ENCODE measurements around the gene TCF7L1.

Gene TCF7L1

GRCh38 chr2:85215448-85216401 lies 82.5 kb downstream of the TCF7L1 start:
- no peaks in the 10 kb centered on the region for H4K20me1 ChIP-seq
- no peaks in the 10 kb centered on the region for H3K36me3 ChIP-seq
- TF ChIP-seq Cebpa-rat (IDR thresholded peaks at IDR 0.05): no peak
- H3K9me3 ChIP-seq (replicated peaks in 1 of 11): no peaks in the 10 kb centered on the region
- H3K9ac ChIP-seq: no peak overlapping the region
- H3K27ac ChIP-seq: no peak overlapping the region
- no peak overlapping the region for H3K4me3 ChIP-seq
- no peaks in the 10 kb centered on the region for H3K27me3 ChIP-seq
- no peak overlapping the region for H3K4me2 ChIP-seq
- H3K4me1 ChIP-seq: peaks cover 0 to 11% (median 9%) of the 10 kb centered on the region in 10 experiments; a peak in 18 of 20 replicates

- Histone ChIP-seq H3K27ac (no peak overlapping the region), H3K27me3 (no peaks in the 10 kb centered on the region), H3K4me3 (no peak overlapping the region), H3K4me1 (peaks cover 0 to 11% (median 9%) of the 10 kb centered on the region in 10 experiments; a peak in 18 of 20 replicates), H4K20me1 (no peaks in the 10 kb centered on the region), H3K9ac (no peak overlapping the region), H3K4me2 (no peak overlapping the region), H3K36me3 (no peaks in the 10 kb centered on the region), H3K9me3 (replicated peaks in 1 of 11) (no peaks in the 10 kb centered on the region)
- TF ChIP-seq Cebpa-rat (IDR thresholded peaks at IDR 0.05): no peak
Measured at GRCh38 chr2:85216927-85217326, 83.7 kb downstream of the TCF7L1 start.

DNA sequence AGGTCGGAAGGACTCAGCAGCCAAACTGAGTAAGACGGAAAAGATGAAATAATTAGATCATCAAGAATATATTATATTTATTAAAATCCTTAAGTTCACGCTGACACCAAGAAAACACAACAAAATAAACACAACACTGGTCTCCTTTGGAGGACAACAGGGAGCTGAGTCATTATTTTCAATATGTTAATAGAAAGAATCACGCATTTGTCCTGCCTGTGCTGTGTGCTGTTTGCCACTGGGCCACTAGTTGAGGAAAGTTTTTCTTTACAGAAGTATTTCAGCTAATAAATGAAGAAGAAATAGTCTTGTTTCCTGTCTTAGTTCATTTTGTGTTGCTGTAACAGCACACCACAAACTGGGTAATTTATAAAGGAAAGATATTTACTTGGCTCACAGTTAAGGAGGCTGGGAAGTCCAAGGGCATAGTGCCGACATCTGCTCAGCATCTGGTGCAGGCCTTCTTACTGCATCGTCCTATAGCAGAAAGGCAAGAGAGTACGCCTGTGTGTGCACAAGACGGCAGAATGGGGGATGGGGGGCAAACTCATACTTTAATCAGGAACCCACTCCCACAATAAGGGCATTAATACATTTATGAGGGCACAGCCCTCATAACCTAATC lies 88.0 kb downstream of the TCF7L1 start:
- H3K36me3 ChIP-seq: no peaks in the 10 kb centered on the region
- no peaks in the 10 kb centered on the region for H4K20me1 ChIP-seq
- no peak overlapping the region for H3K9ac ChIP-seq
- no peaks in the 10 kb centered on the region for H3K27me3 ChIP-seq
- H3K4me1 ChIP-seq: peaks cover 0 to 6% (median 0%) of the 10 kb centered on the region in 10 experiments; a peak in 5 of 20 replicates
- no peak overlapping the region for H3K4me2 ChIP-seq
- H3K4me3 ChIP-seq: no peak overlapping the region
- TF ChIP-seq Cebpa-rat (IDR thresholded peaks at IDR 0.05): no peak
- H3K27ac ChIP-seq: no peak overlapping the region
- H3K9me3 ChIP-seq (replicated peaks in 1 of 11): no peaks in the 10 kb centered on the region

DNA sequence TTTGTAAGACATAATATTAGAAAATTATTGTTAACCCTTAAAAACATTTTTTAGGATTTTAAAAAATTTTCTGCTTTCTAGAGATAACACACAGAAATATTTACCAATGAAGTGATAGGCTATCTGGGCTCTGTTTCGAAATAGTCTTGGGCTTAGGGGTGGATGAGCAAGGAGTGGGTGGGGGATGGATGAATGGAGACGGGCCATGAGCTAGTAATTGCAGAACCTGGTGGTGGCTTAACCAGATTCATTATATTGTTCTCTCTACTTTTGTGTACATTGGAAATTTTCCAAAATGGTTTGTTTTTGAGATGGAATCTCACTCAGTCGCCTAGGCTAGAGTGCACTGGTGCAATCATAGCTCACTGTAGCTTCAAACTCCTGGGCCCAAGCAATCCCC lies 89.6 kb downstream of the TCF7L1 start:
- Histone ChIP-seq H3K27ac (no peak overlapping the region), H4K20me1 (no peaks in the 10 kb centered on the region; a peak in 1 of 22 replicates)

GRCh38 chr2:85226783-85227182 lies 93.6 kb downstream of the TCF7L1 start:
- Histone ChIP-seq H3K4me2 (peak overlapping the region in 3 of 11 experiments; percentile 15 to 63 (median 62); a peak in 5 of 22 replicates), H3K36me3 (no peaks in the 10 kb centered on the region), H3K27me3 (no peaks in the 10 kb centered on the region), H3K9me3 (replicated peaks in 1 of 11) (no peaks in the 10 kb centered on the region), H3K4me3 (no peak overlapping the region), H3K4me1 (peaks cover 0 to 17% (median 0%) of the 10 kb centered on the region in 10 experiments; a peak in 5 of 20 replicates), H3K9ac (no peak overlapping the region), H3K27ac (no peak overlapping the region), H4K20me1 (no peaks in the 10 kb centered on the region; a peak in 1 of 22 replicates)
- no peak for TF ChIP-seq Cebpa-rat (IDR thresholded peaks at IDR 0.05)

More for the DNA sequence above, 89.6 kb downstream of the TCF7L1 start:
- no peaks in the 10 kb centered on the region for H3K9me3 ChIP-seq (replicated peaks in 1 of 11)
- no peaks in the 10 kb centered on the region for H3K27me3 ChIP-seq
- H3K9ac ChIP-seq: no peak overlapping the region
- H3K4me2 ChIP-seq: no peak overlapping the region
- no peaks in the 10 kb centered on the region for H3K36me3 ChIP-seq
- peaks cover 0 to 17% (median 0%) of the 10 kb centered on the region in 10 experiments; a peak in 5 of 20 replicates for H3K4me1 ChIP-seq
- TF ChIP-seq Cebpa-rat (IDR thresholded peaks at IDR 0.05): no peak
- no peak overlapping the region for H3K4me3 ChIP-seq

- TF ChIP-seq Cebpa-rat (IDR thresholded peaks at IDR 0.05): no peak
- Histone ChIP-seq H3K4me2 (no peak overlapping the region), H4K20me1 (no peaks in the 10 kb centered on the region; a peak in 1 of 22 replicates), H3K9me3 (replicated peaks in 1 of 11) (no peaks in the 10 kb centered on the region), H3K36me3 (no peaks in the 10 kb centered on the region), H3K27me3 (no peaks in the 10 kb centered on the region), H3K4me3 (no peak overlapping the region), H3K27ac (no peak overlapping the region), H3K4me1 (peaks cover 0 to 18% (median 2%) of the 10 kb centered on the region in 10 experiments; a peak in 5 of 20 replicates), H3K9ac (no peak overlapping the region)
Measured at GRCh38 chr2:85230679-85231467, 97.7 kb downstream of the TCF7L1 start.

- Histone ChIP-seq H3K36me3 (no peaks in the 10 kb centered on the region), H4K20me1 (no peaks in the 10 kb centered on the region; a peak in 1 of 22 replicates), H3K4me2 (no peak overlapping the region), H3K9me3 (replicated peaks in 1 of 11) (no peaks in the 10 kb centered on the region), H3K27me3 (no peaks in the 10 kb centered on the region), H3K9ac (no peak overlapping the region), H3K27ac (no peak overlapping the region), H3K4me3 (no peak overlapping the region), H3K4me1 (peaks cover 0 to 13% (median 2%) of the 10 kb centered on the region in 10 experiments; a peak in 5 of 20 replicates)
- TF ChIP-seq Cebpa-rat (IDR thresholded peaks at IDR 0.05): no peak
Measured at GRCh38 chr2:85231468-85231805, 98.2 kb downstream of the TCF7L1 start.

GRCh38 chr2:85231952-85232351 lies 98.8 kb downstream of the TCF7L1 start:
- no peak overlapping the region for H3K4me2 ChIP-seq
- H4K20me1 ChIP-seq: no peaks in the 10 kb centered on the region
- H3K9ac ChIP-seq: no peak overlapping the region
- no peak for TF ChIP-seq Cebpa-rat (IDR thresholded peaks at IDR 0.05)
- no peaks in the 10 kb centered on the region for H3K27me3 ChIP-seq
- H3K4me3 ChIP-seq: no peak overlapping the region
- H3K27ac ChIP-seq: no peak overlapping the region
- H3K9me3 ChIP-seq (replicated peaks in 1 of 11): no peaks in the 10 kb centered on the region
- peaks cover 0 to 7% (median 0%) of the 10 kb centered on the region in 10 experiments; a peak in 3 of 20 replicates for H3K4me1 ChIP-seq
- H3K36me3 ChIP-seq: no peaks in the 10 kb centered on the region

- Histone ChIP-seq H3K4me2 (no peak overlapping the region), H3K4me3 (no peak overlapping the region)
Measured at GRCh38 chr2:85234868-85235267, 101.7 kb downstream of the TCF7L1 start.

More at GRCh38 chr2:85234868-85235267, 101.7 kb downstream of the TCF7L1 start:
- Histone ChIP-seq H4K20me1 (no peaks in the 10 kb centered on the region), H3K27ac (no peak overlapping the region), H3K27me3 (no peaks in the 10 kb centered on the region), H3K9ac (no peak overlapping the region), H3K36me3 (no peaks in the 10 kb centered on the region), H3K9me3 (replicated peaks in 1 of 11) (no peaks in the 10 kb centered on the region), H3K4me1 (peaks cover 0 to 5% (median 0%) of the 10 kb centered on the region in 10 experiments; a peak in 1 of 20 replicates)
- TF ChIP-seq Cebpa-rat (IDR thresholded peaks at IDR 0.05): no peak
